GM12874 (cell line): ENCODE measurements around the gene TMEM178B.

ENCODE experiments used
- TF ChIP-seq, protein P1 (sequence below): IDR thresholded peaks from 2 replicates; pipeline ENCODE4 v1.5.1; 2011; ENCODE audit warnings: low read depth, mild to moderate bottlenecking, control low read depth, low read length, moderate library complexity; ENCODE audit not compliant: insufficient read depth

The TMEM178B gene

DNA sequence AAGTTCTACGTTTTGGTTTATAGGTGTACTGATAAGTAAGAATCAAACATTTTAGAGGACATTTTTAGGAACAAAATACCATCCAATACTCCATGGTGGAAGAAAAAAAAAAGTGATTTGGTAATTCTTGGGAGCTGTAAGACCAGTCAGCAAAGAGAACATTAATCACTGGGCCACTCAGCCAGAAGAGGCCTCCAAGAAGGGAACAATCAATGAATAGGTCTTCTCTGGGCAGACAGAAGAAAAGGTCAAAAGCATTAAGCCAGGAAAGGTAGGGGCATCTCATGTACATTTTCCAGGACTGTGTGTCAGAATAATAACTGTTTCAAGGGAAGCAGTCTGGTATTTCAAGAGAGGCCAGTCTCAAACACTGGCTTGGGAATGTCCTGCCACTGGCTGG is 286.9 kb downstream of the TMEM178B start:
- TF ChIP-seq, protein P1, sequence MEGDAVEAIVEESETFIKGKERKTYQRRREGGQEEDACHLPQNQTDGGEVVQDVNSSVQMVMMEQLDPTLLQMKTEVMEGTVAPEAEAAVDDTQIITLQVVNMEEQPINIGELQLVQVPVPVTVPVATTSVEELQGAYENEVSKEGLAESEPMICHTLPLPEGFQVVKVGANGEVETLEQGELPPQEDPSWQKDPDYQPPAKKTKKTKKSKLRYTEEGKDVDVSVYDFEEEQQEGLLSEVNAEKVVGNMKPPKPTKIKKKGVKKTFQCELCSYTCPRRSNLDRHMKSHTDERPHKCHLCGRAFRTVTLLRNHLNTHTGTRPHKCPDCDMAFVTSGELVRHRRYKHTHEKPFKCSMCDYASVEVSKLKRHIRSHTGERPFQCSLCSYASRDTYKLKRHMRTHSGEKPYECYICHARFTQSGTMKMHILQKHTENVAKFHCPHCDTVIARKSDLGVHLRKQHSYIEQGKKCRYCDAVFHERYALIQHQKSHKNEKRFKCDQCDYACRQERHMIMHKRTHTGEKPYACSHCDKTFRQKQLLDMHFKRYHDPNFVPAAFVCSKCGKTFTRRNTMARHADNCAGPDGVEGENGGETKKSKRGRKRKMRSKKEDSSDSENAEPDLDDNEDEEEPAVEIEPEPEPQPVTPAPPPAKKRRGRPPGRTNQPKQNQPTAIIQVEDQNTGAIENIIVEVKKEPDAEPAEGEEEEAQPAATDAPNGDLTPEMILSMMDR: no peak

GRCh38 chr7:141361479-141361878 is 287.6 kb downstream of the TMEM178B start:
- TF ChIP-seq, protein P1: no peak

DNA sequence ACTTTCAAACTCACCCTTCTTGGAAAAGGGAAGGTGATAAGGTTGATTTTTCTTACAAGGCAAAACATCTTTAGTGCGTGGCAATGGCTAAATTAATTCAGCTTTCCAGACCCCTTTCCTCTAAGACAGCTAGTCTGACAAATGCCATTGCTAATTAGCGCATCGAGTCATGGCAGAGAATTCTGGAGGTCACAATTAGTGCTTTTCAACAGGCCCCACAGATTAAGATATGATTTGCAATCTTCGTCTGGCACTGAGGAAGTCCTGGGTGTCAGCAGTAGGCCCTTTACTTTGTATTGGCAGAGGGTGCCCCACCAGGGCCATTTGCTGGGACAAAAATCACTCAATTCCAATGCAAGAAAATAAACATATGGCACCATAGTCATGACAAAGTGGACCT is 288.1 kb downstream of the TMEM178B start:
- TF ChIP-seq, protein P1: no peak

- TF ChIP-seq, protein P1: no peak
Measured at GRCh38 chr7:141362580-141363435, 288.9 kb downstream of the TMEM178B start.

DNA sequence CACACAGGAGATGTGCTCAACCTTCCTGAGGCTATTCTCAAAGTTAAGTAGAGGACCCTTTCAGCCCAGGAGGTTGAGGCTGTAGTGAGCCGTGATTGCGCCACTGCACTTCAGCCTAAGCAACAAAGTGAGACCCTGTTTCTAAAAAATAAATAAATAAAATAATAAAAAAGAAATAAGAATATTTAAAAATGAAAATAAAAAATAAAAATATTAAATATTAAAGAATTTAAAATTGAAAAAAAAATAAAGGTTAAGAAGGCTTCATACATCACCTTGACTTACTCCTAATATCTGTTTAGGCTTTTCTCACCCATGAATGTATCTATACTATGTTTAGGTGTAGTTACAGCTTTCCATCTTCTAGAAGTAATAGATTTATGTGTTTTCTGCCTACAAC is 289.9 kb downstream of the TMEM178B start:
- TF ChIP-seq, protein P1: no peak

DNA sequence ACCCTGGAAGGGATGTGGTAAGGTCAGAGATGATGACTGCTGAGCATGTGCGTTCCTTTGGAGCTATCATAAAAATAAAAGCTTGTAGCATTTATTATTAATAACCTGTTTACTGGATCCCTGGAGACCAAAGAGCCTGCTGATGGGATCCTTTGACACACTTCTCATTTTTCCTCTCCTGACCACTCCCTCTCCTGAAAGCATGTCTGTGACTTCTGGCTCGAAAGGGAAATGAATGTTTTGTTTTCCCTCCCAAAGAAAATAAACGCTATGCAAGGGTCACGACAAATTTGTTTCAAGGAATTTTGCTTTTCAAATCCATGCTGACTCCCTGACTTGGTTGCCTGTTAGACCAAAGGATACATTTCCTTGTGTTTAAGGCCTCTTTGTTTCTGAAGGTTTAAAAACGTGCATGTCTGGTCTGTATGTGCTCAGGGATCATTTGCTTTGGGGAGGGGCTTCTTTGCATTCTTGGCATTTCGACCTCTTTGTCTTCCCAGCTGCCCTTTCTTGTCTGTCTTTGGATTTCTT is 292.3 kb downstream of the TMEM178B start:
- TF ChIP-seq, protein P1: no peak

- TF ChIP-seq, protein P1: no peak
Measured at GRCh38 chr7:141369422-141369821, 295.6 kb downstream of the TMEM178B start.
